Memory B cell (primary cell): ENCODE data around the gene CHD2.
"Not testable (repeated sequence)": the region's sequence is repeated elsewhere in the genome, so short reads cannot be mapped to it uniquely, and the experiment has no call there.

Experiments used
- ATAC-seq: fragments of 150-1000 bp; cut with Tn5 transposase; 2 replicates; pipeline ENCODE4 v1.10.0; 2021; ENCODE audit warnings: low read depth, mild to moderate bottlenecking, moderate library complexity
- DNase-seq, 2 donors: peaks; one replicate each; pipeline ENCODE4 v3.0.0; 2022; ENCODE audit warnings: low spot score in 2 of 2
- H3K27ac Mint-ChIP-seq: one replicate; pipeline ENCODE4 v1.8.0; 2022; ENCODE audit warnings: mild to moderate bottlenecking, moderate library complexity, mixed read lengths
- H3K27me3 Mint-ChIP-seq: one replicate; pipeline ENCODE4 v1.8.0; 2022; ENCODE audit warnings: mixed read lengths
- H3K36me3 Mint-ChIP-seq: one replicate; pipeline ENCODE4 v1.8.0; 2022; ENCODE audit warnings: mild to moderate bottlenecking, mixed read lengths
- H3K4me1 Mint-ChIP-seq: one replicate; pipeline ENCODE4 v1.8.0; 2022; ENCODE audit warnings: mixed read lengths
- H3K4me3 Mint-ChIP-seq: one replicate; pipeline ENCODE4 v1.8.0; 2022; ENCODE audit warnings: mild to moderate bottlenecking, moderate library complexity, mixed read lengths
- H3K9me3 Mint-ChIP-seq: one replicate; pipeline ENCODE4 v1.8.0; 2022; ENCODE audit warnings: mixed read lengths

The CHD2 gene

GRCh38 chr15:92899948-92900730 lies at the start of gene CHD2:
Gene CHD2, plus strand, starts transcription at chr15:92900324. Its CDS starts 914 bp downstream, at chr15:92901238.
- no peaks in the 10 kb centered on the region for H3K27me3 Mint-ChIP-seq
- peaks cover 8% of the 10 kb centered on the region for H3K9me3 Mint-ChIP-seq
- ATAC-seq: peak; percentile 65
- H3K27ac Mint-ChIP-seq: peak within 1 kb of the TSS; percentile 99
- peaks cover 26% of the 10 kb centered on the region for H3K4me1 Mint-ChIP-seq
- peaks cover 21% of the 10 kb centered on the region for H3K36me3 Mint-ChIP-seq
- peak within 1 kb of the TSS; percentile 97 for H3K4me3 Mint-ChIP-seq
- DNase-seq: peak; percentile 80

DNA sequence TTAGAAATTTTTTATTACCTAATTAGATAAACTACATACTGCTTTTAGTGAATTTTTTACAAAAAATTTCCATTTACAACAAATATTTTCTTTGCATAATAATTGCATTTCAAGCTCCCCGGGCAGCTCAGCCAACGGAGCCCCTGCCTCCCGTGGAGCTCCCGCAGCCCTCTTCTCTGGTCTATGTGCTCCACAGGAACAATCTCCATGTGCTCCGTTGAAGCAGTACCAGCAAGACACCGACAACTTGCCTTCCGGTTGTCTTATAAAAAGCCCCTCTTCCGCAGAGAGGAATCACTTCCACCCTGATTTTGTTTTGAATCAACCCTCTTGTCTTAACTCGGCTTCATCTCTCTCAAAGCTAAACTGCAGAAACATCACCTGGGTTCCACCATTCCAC lies 46.9 kb upstream of the CHD2 start:
- ATAC-seq: no peak

DNA sequence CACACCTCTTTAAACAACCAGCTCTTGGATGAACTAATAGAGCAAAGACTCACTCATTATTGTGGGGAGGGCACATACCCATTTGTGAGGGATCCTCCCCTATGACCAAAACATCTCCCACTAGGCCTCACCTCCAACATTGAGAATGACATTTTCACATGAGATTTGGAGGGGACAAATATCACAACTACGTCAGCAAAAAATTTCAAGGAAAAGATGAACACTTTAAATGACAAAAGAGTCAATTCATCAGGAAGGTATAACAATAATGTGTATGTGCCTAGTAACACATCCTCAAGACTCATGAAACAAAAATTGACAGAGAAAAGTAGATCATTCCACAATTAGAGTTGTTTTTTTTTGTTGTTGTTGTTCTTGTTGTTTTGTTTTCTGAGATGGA lies 38.4 kb upstream of the CHD2 start:
- H3K9me3 Mint-ChIP-seq: peaks cover 5% of the 10 kb centered on the region
- no peak for ATAC-seq
- no peak for DNase-seq
- peaks cover 4% of the 10 kb centered on the region for H3K4me1 Mint-ChIP-seq
- peaks cover 5% of the 10 kb centered on the region for H3K36me3 Mint-ChIP-seq
- no peak overlapping the region for H3K27ac Mint-ChIP-seq
- no peaks in the 10 kb centered on the region for H3K27me3 Mint-ChIP-seq
- H3K4me3 Mint-ChIP-seq: no peak overlapping the region

More for the DNA sequence above, 46.9 kb upstream of the CHD2 start:
- Mint-ChIP-seq H3K4me3 (peak overlapping the region; percentile 72), H3K9me3 (no peaks in the 10 kb centered on the region), H3K27ac (peak overlapping the region; percentile 81), H3K27me3 (no peaks in the 10 kb centered on the region), H3K36me3 (no peaks in the 10 kb centered on the region), H3K4me1 (peaks cover 20% of the 10 kb centered on the region)
- no peak for DNase-seq

DNA sequence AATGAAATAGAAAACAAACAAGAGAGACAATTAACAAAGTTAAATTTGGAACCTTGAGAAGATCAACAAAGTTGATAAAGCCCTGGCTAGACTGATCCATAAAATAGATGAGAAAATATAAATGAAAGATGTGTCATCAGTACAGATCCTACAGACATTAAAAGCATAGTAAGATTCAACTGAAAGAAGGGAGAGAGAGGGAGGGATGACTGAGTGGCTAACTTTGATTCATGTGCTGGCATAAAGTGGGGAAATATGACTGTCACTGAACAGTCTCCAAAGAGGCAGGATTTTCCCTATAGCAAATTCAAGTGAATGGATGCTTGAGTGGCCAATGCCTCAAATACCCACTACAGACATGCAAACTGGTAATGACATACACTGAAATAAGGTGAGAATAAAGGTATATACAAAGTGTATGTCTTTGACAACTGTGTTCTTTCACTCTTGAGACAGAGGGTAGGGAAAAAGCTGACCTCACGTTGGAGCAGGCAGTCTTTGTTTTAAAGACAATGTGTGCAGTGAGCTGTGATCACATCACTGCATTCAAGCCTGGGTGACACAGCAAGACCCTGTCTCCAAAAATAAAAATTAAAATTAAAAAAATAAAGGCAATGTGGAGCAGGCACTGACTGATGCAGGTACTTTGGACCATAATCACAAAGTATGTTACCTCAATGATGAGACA lies 35.9 kb upstream of the CHD2 start:
- Mint-ChIP-seq H3K27me3 (no peaks in the 10 kb centered on the region), H3K4me1 (peaks cover 2% of the 10 kb centered on the region), H3K9me3 (peaks cover 5% of the 10 kb centered on the region), H3K36me3 (peaks cover 5% of the 10 kb centered on the region), H3K27ac (no peak overlapping the region), H3K4me3 (no peak overlapping the region)
- DNase-seq (no peak), ATAC-seq (no peak)

GRCh38 chr15:92869263-92869940 lies 30.7 kb upstream of the CHD2 start:
- DNase-seq: no peak
- H3K27me3 Mint-ChIP-seq: no peaks in the 10 kb centered on the region
- H3K4me1 Mint-ChIP-seq: peaks cover 3% of the 10 kb centered on the region
- H3K9me3 Mint-ChIP-seq: no peaks in the 10 kb centered on the region
- ATAC-seq: no peak
- no peak overlapping the region for H3K4me3 Mint-ChIP-seq
- no peak overlapping the region for H3K27ac Mint-ChIP-seq
- no peaks in the 10 kb centered on the region for H3K36me3 Mint-ChIP-seq

- no peak for ATAC-seq
- Mint-ChIP-seq H3K36me3 (no peaks in the 10 kb centered on the region), H3K4me1 (peaks cover 3% of the 10 kb centered on the region), H3K9me3 (no peaks in the 10 kb centered on the region), H3K27ac (no peak overlapping the region), H3K4me3 (no peak overlapping the region), H3K27me3 (no peaks in the 10 kb centered on the region)
- DNase-seq: no peak
These were observed 30.0 kb upstream of the CHD2 start for GRCh38 chr15:92870010-92870591.

GRCh38 chr15:92872967-92873366 lies 27.2 kb upstream of the CHD2 start:
- not testable (repeated sequence) for DNase-seq, H3K4me3 Mint-ChIP-seq, H3K27me3 Mint-ChIP-seq, H3K27ac Mint-ChIP-seq, H3K9me3 Mint-ChIP-seq, ATAC-seq, H3K4me1 Mint-ChIP-seq, H3K36me3 Mint-ChIP-seq

GRCh38 chr15:92877000-92877399 lies 23.1 kb upstream of the CHD2 start:
- peaks cover 11% of the 10 kb centered on the region for H3K4me1 Mint-ChIP-seq
- no peaks in the 10 kb centered on the region for H3K36me3 Mint-ChIP-seq
- H3K27me3 Mint-ChIP-seq: no peaks in the 10 kb centered on the region
- H3K9me3 Mint-ChIP-seq: no peaks in the 10 kb centered on the region
- H3K27ac Mint-ChIP-seq: no peak overlapping the region
- H3K4me3 Mint-ChIP-seq: no peak overlapping the region
- ATAC-seq: no peak
- no peak for DNase-seq

DNA sequence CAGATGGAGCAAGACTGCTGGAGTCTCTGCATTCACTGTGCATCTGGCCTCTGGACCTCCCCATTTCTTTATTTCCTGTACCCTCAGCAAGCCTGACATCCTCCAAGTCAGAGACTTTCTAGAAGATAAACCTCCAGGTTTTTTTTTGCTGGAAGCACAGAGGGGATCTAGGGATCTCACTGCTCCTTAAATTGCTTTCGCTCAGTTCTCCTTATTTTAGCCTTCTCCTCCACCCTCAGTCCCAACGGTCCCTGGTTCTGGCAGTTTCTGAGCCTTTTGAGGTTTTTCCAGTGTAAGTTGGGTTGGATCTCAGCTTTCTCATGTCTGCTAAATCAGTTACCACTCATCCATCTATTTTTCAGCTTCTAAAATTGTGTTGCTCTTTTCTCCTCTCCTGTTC lies 22.7 kb upstream of the CHD2 start:
- Mint-ChIP-seq H3K36me3 (no peaks in the 10 kb centered on the region), H3K4me3 (no peak overlapping the region), H3K4me1 (peaks cover 11% of the 10 kb centered on the region), H3K9me3 (no peaks in the 10 kb centered on the region), H3K27me3 (no peaks in the 10 kb centered on the region), H3K27ac (no peak overlapping the region)
- DNase-seq (no peak), ATAC-seq (no peak)

- Mint-ChIP-seq H3K27me3 (no peaks in the 10 kb centered on the region), H3K4me1 (peaks cover 11% of the 10 kb centered on the region), H3K27ac (no peak overlapping the region), H3K9me3 (no peaks in the 10 kb centered on the region), H3K4me3 (no peak overlapping the region), H3K36me3 (peaks cover 2% of the 10 kb centered on the region)
- DNase-seq (no peak), ATAC-seq (no peak)
These were observed 21.5 kb upstream of the CHD2 start for GRCh38 chr15:92878593-92879053.

DNA sequence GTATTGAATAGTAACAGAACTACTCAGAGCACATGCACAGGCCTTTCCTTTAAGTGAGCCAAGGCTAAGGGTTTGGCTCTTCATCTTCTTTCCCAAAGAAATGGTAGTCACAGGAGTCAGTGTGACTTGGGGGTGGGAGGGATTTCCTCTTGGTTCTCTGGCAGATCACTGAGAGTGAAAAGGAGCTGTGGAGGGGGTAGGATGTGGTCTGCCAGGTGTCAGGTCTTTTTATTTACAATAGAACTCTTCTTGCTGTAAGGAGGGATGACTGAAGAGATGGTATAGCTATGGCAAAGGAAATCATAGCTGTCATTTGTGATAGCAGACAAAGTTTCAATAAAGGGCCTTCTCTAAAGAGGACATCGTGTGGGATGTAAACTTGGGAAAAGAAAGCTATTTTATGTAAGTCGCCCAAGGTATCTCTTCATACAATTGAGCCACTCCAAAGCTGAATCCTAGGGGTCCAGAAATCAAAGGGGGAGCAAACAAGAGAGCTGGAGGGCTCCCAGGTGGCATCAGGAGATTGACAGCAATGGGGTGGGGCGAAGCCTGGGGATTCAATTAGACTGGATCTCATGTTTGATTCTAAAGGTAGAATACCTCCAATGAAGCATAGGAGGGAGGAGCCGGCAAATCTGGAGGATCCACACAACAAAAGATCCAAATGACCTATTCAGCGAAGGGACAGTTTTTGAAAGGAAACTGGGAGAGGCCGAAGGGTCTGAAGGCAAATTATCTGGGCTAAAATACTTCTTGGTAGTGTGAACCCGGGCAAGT lies 20.0 kb upstream of the CHD2 start:
- peaks cover 6% of the 10 kb centered on the region for H3K36me3 Mint-ChIP-seq
- DNase-seq (no peak), ATAC-seq (no peak)
- H3K4me1 Mint-ChIP-seq: peaks cover 14% of the 10 kb centered on the region
- H3K27me3 Mint-ChIP-seq: no peaks in the 10 kb centered on the region
- no peaks in the 10 kb centered on the region for H3K9me3 Mint-ChIP-seq
- no peak overlapping the region for H3K4me3 Mint-ChIP-seq
- H3K27ac Mint-ChIP-seq: no peak overlapping the region

- no peaks in the 10 kb centered on the region for H3K9me3 Mint-ChIP-seq
- ATAC-seq (no peak), DNase-seq (no peak)
- H3K4me1 Mint-ChIP-seq: peaks cover 14% of the 10 kb centered on the region
- H3K27me3 Mint-ChIP-seq: no peaks in the 10 kb centered on the region
- peaks cover 6% of the 10 kb centered on the region for H3K36me3 Mint-ChIP-seq
- H3K27ac Mint-ChIP-seq: no peak overlapping the region
- H3K4me3 Mint-ChIP-seq: no peak overlapping the region
These were observed 19.3 kb upstream of the CHD2 start for GRCh38 chr15:92880796-92881195.

DNA sequence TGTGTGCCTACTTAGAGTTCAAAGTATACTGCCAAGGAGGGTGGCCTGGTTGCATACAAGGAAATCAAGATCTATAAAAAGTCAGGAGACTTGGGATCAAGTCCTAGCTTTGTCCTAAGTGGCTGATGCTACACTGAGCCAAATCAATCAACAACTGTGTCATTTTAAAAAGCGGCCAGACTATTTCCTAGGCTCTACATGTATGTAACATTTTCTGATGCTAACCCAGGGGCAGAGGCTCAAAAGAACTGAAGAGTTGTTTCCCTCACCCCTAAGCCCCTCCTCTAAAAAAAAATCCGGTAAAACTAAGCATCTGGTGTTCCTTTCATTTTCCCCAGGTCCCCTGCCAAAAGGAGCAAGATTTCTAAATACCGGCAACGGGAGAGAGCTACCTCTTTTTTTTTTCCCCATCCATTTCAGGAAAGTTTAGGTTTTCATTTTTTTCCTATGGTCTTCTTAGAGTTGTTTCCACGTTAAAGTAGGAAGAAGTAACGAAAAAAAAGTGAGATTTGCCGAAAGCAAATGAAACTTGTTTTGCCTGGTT lies 18.8 kb upstream of the CHD2 start:
- H3K4me1 Mint-ChIP-seq: peaks cover 15% of the 10 kb centered on the region
- no peaks in the 10 kb centered on the region for H3K27me3 Mint-ChIP-seq
- no peaks in the 10 kb centered on the region for H3K9me3 Mint-ChIP-seq
- peaks cover 6% of the 10 kb centered on the region for H3K36me3 Mint-ChIP-seq
- ATAC-seq (no peak), DNase-seq (no peak)
- peak overlapping the region; percentile 91 for H3K27ac Mint-ChIP-seq
- H3K4me3 Mint-ChIP-seq: peak overlapping the region; percentile 76
